WTC11 (cell line): Measurements from ENCODE around the gene ODAD4. TPM values are rescaled to one million over a fixed set of nuclear protein-coding genes. Genes with fewer than 3 reads are reported as not detected.

Experiments
- ATAC-seq: fragments of 200-7000 bp; cut with Tn5 transposase; 2 replicates; pipeline ENCODE4 v1.10.0; 2021; ENCODE audit warnings: mild to moderate bottlenecking, moderate library complexity
- CTCF ChIA-PET: fragments of 300-600 bp; sonication (Branson Sonifier 250); formaldehyde crosslinking; loops from one replicate; lab custom pipeline; 2021; ENCODE audit warnings: antibody characterized with exemption; lab: Charles Lee
- POLR2A ChIA-PET: fragments of 350-600 bp; sonication (Branson Sonifier 250); formaldehyde crosslinking; loops from one replicate; lab custom pipeline; 2021; ENCODE audit warnings: antibody characterized with exemption; lab: Charles Lee
- DNase-seq: peaks from one replicate; pipeline ENCODE4 v3.0.0; 2021; ENCODE audit warnings: low spot score
- H3K27ac Mint-ChIP-seq: 2 replicates; pipeline ENCODE4 v1.8.0; 2021; ENCODE audit warnings: mixed read lengths
- H3K27me3 Mint-ChIP-seq: 2 replicates; pipeline ENCODE4 v1.8.0; 2021; ENCODE audit warnings: low read depth, mild to moderate bottlenecking, moderate library complexity, mixed read lengths
- H3K36me3 Mint-ChIP-seq: 2 replicates; pipeline ENCODE4 v1.8.0; 2021; ENCODE audit warnings: mixed read lengths
- H3K4me1 Mint-ChIP-seq: 2 replicates; pipeline ENCODE4 v1.8.0; 2022; ENCODE audit warnings: mixed read lengths
- H3K4me3 Mint-ChIP-seq: 2 replicates; pipeline ENCODE4 v1.8.0; 2021; ENCODE audit warnings: mild to moderate bottlenecking, moderate library complexity, mixed read lengths
- H3K9me3 Mint-ChIP-seq: 2 replicates; pipeline ENCODE4 v1.8.0; 2021; ENCODE audit warnings: mixed read lengths
- CDX4 ChIP-seq: fragments of 250-450 bp; sonication (Bioruptor Pico); IDR thresholded peaks from 2 replicates; pipeline ENCODE4 v1.9.0; 2021; ENCODE audit warnings: moderate library complexity, mild to moderate bottlenecking, inconsistent platforms, borderline replicate concordance
- ERG ChIP-seq: fragments of 250-450 bp; sonication (Bioruptor Pico); IDR thresholded peaks from 2 replicates; pipeline ENCODE4 v1.8.0; 2021; ENCODE audit warnings: mild to moderate bottlenecking
- ESRRA ChIP-seq: sonication (generic); formaldehyde crosslinking; IDR thresholded peaks from 2 replicates; pipeline ENCODE4 v1.8.1; 2022; ENCODE audit warnings: mild to moderate bottlenecking, missing genetic modification reagents, borderline replicate concordance
- GABPB1 ChIP-seq: sonication (generic); formaldehyde crosslinking; IDR thresholded peaks from 2 replicates; pipeline ENCODE4 v1.8.1; 2023; ENCODE audit warnings: mild to moderate bottlenecking, missing genetic modification reagents
- HMGA2 ChIP-seq: fragments of 250-450 bp; sonication (Bioruptor Pico); IDR thresholded peaks from 2 replicates; pipeline ENCODE4 v1.4.0; 2021; ENCODE audit warnings: mild to moderate bottlenecking, moderate library complexity
- JUN ChIP-seq: sonication (generic); formaldehyde crosslinking; IDR thresholded peaks from 2 replicates; pipeline ENCODE4 v1.8.0; 2023; ENCODE audit warnings: mild to moderate bottlenecking, missing genetic modification reagents
- MYBL2 ChIP-seq: sonication (generic); formaldehyde crosslinking; IDR thresholded peaks from 2 replicates; pipeline ENCODE4 v1.8.1; 2023; ENCODE audit warnings: mild to moderate bottlenecking, moderate library complexity, missing genetic modification reagents
- NFE2L1 ChIP-seq: sonication (generic); formaldehyde crosslinking; IDR thresholded peaks from 2 replicates; pipeline ENCODE4 v1.8.1; 2023; ENCODE audit warnings: missing genetic modification reagents
- RORB ChIP-seq: fragments of 250-450 bp; sonication (Bioruptor Pico); IDR thresholded peaks from 2 replicates; pipeline ENCODE4 v1.9.0; 2021; ENCODE audit warnings: mild to moderate bottlenecking
- SMAD3 ChIP-seq: sonication (generic); formaldehyde crosslinking; IDR thresholded peaks from 2 replicates; pipeline ENCODE4 v1.8.0; 2022; ENCODE audit warnings: missing genetic modification reagents, mild to moderate bottlenecking, borderline replicate concordance
- SP1 ChIP-seq: sonication (generic); formaldehyde crosslinking; conservative IDR thresholded peaks from 2 replicates; pipeline ENCODE4 v1.8.1; 2022; ENCODE audit warnings: missing genetic modification reagents
- TCF7 ChIP-seq: sonication (generic); formaldehyde crosslinking; IDR thresholded peaks from 2 replicates; pipeline ENCODE4 v1.8.0; 2022; ENCODE audit warnings: mild to moderate bottlenecking, low read depth, missing genetic modification reagents, moderate library complexity
- ZNF416 ChIP-seq: fragments of 250-450 bp; sonication (Bioruptor Pico); IDR thresholded peaks from 2 replicates; pipeline ENCODE4 v1.9.0; 2021; ENCODE audit warnings: mild to moderate bottlenecking, inconsistent platforms
- total RNA-seq: library from RNA; stranded (reverse); gene quantifications from 3 replicates; pipeline ENCODE4 v1.2.3, GENCODE V29; 2021
- TF ChIP-seq, protein P1 (sequence below): sonication (generic); formaldehyde crosslinking; IDR thresholded peaks from 2 replicates; pipeline ENCODE4 v1.8.1; 2022; ENCODE audit warnings: low read depth, missing genetic modification reagents, borderline replicate concordance
- TF ChIP-seq, protein P2 (sequence below): sonication (generic); formaldehyde crosslinking; IDR thresholded peaks from 2 replicates; pipeline ENCODE4 v1.8.1; 2023; ENCODE audit warnings: mild to moderate bottlenecking, missing genetic modification reagents
- TF ChIP-seq, protein P3 (sequence below): sonication (generic); formaldehyde crosslinking; IDR thresholded peaks from 2 replicates; pipeline ENCODE4 v1.8.0; 2023; ENCODE audit warnings: missing genetic modification reagents, mild to moderate bottlenecking, borderline replicate concordance
- TF ChIP-seq, protein P4 (sequence below): sonication (generic); formaldehyde crosslinking; IDR thresholded peaks from 2 replicates; pipeline ENCODE4 v1.8.1; 2022; ENCODE audit warnings: mild to moderate bottlenecking, missing genetic modification reagents, moderate library complexity, borderline replicate concordance

ODAD4 gene
- total RNA-seq, 1 experiment from 2014 or later: 1.9 TPM

DNA sequence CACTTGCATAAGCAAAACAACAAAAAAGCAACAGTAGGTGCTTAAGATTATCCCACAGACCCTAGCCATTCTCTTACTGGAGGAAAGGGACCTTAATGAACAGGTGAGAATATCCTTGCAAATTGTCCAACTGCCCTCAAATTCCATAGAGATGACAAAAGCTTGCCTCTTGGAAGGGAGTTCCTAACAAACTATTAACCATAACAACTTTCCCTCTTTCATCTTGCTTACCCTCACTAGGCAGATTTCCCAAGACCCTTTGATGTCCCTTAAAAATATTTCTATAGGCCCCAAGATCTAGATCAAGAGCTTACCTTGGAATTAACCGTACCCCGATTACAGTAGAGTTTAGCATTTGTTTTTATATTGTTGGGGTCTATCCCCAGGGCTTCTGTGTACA, 58.0 kb downstream of the ODAD4 start:
- Mint-ChIP-seq H3K36me3 (peaks cover 89% of the 10 kb centered on the region), H3K27me3 (no peaks in the 10 kb centered on the region), H3K27ac (no peak overlapping the region), H3K4me1 (no peaks in the 10 kb centered on the region)
- CTCF ChIA-PET: interaction anchor here (1.1 kb wide), 1 partner anchor 21 kb away, joined by 3 read pairs; no protein-coding TSS in a partner anchor
- ATAC-seq: no peak
- DNase-seq: no peak
- TF ChIP-seq RORB (CRISPR knock-in tag) (no peak), SMAD3 (CRISPR knock-in tag) (no peak), CDX4 (no peak), MYBL2 (CRISPR knock-in tag) (no peak)
- TF ChIP-seq, all 79 proteins: peak for 0
- no peak overlapping the region for H3K4me3 Mint-ChIP-seq
- H3K9me3 Mint-ChIP-seq: no peaks in the 10 kb centered on the region
- POLR2A ChIA-PET: no interaction called here

DNA sequence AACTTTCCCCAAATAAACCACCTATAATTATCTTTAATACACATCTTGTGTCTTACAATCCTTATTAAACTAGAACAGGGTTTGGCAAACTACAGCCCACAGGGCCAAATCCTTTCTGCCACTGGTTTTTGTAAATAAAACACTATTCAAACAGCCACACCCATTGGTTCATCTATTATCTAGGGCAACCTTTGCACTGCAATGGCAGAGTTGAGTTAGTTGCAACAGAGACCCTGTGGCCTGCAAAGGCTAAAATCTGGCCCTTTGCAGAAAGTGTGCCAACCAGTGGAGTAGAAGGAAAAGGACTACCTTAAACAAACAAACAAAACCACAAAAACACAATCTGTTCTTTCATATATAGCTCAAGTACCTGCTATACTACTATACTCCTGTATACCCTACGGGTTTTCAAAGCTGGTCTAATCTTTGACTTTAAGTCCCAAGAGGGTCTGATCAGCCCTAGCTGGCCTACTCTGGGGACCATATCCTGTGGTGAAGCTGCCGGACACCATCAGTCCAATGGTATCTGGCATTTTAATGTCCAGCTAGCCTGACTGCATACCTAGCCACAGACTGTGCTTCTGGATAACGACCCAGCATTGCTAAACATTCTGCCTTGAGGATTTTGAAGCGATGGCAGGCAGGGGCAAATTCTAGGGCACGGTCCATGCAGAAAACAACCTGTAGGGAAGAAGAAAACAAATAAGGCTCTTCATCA, 59.4 kb downstream of the ODAD4 start:
- TF ChIP-seq SP1 (CRISPR knock-in tag): no peak
- TF ChIP-seq GABPB1 (CRISPR knock-in tag): peak; percentile 66; the same call in 1 of the 2 replicates
- no peak for TF ChIP-seq ZNF416
- H3K36me3 Mint-ChIP-seq: peaks cover 91% of the 10 kb centered on the region
- no peak for DNase-seq
- POLR2A ChIA-PET: no interaction called here
- H3K4me3 Mint-ChIP-seq: no peak overlapping the region
- no peak for ATAC-seq
- no peak overlapping the region for H3K27ac Mint-ChIP-seq
- no peaks in the 10 kb centered on the region for H3K9me3 Mint-ChIP-seq
- H3K27me3 Mint-ChIP-seq: no peaks in the 10 kb centered on the region
- no peaks in the 10 kb centered on the region for H3K4me1 Mint-ChIP-seq
- CTCF ChIA-PET: no interaction called here

DNA sequence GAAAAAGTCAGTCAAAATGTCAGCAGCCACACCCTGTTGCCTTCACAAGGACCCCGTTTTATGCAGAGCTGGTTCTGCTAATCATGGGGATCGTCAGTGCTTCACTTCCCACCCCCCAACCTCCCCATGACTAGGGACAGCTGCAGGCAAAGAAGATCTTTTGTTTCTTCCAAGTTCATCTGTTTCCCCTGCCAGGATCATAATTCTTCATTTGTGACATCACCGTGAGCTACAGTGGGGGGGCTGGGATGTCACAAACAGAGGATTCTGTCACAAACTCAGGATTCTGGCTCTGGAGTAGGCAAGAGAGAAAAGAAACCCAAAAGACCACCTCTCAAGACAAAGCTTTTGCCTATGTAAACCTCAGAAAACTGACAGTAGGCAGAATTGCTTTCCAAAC, 62.2 kb downstream of the ODAD4 start:
- Mint-ChIP-seq H3K4me3 (no peak overlapping the region), H3K27me3 (no peaks in the 10 kb centered on the region), H3K36me3 (peaks cover 91% of the 10 kb centered on the region), H3K4me1 (no peaks in the 10 kb centered on the region), H3K9me3 (no peaks in the 10 kb centered on the region), H3K27ac (no peak overlapping the region)
- no peak for ATAC-seq
- no peak for TF ChIP-seq ERG (CRISPR knock-in tag)
- no peak for TF ChIP-seq ESRRA (CRISPR knock-in tag)
- TF ChIP-seq, protein P1, sequence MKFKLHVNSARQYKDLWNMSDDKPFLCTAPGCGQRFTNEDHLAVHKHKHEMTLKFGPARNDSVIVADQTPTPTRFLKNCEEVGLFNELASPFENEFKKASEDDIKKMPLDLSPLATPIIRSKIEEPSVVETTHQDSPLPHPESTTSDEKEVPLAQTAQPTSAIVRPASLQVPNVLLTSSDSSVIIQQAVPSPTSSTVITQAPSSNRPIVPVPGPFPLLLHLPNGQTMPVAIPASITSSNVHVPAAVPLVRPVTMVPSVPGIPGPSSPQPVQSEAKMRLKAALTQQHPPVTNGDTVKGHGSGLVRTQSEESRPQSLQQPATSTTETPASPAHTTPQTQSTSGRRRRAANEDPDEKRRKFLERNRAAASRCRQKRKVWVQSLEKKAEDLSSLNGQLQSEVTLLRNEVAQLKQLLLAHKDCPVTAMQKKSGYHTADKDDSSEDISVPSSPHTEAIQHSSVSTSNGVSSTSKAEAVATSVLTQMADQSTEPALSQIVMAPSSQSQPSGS: no peak
- TF ChIP-seq HMGA2 (CRISPR knock-in tag): no peak
- TF ChIP-seq, protein P2, sequence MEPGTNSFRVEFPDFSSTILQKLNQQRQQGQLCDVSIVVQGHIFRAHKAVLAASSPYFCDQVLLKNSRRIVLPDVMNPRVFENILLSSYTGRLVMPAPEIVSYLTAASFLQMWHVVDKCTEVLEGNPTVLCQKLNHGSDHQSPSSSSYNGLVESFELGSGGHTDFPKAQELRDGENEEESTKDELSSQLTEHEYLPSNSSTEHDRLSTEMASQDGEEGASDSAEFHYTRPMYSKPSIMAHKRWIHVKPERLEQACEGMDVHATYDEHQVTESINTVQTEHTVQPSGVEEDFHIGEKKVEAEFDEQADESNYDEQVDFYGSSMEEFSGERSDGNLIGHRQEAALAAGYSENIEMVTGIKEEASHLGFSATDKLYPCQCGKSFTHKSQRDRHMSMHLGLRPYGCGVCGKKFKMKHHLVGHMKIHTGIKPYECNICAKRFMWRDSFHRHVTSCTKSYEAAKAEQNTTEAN: no peak
- no peak for DNase-seq
- CTCF ChIA-PET: interaction anchor here (0.9 kb wide), 1 partner anchor 62 kb away, joined by 3 read pairs; the partner anchor contains the start of gene ODAD4
- POLR2A ChIA-PET: no interaction called here

DNA sequence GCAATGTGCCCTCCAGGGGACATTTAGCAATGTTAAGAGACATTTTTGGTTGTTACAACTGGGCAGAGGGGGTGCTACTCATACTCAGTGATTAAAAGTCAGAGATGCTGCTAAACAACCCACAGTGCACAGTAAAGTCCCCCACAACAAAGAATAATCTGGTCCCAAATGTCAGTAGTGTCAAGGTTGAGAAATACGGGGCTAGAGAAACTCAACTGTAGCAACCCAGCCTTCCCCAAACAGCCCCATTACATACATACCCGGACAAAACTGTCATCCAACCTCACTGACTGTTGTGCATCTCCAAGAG, 66.4 kb downstream of the ODAD4 start:
- peaks cover 86% of the 10 kb centered on the region for H3K36me3 Mint-ChIP-seq
- no peaks in the 10 kb centered on the region for H3K4me1 Mint-ChIP-seq
- no peak for DNase-seq
- no peaks in the 10 kb centered on the region for H3K9me3 Mint-ChIP-seq
- POLR2A ChIA-PET: no interaction called here
- no peak for ATAC-seq
- CTCF ChIA-PET: interaction anchor here (1.3 kb wide), 1 partner anchor 23 kb away, joined by 4 read pairs; the partner anchor contains the start of gene NKIRAS2
- H3K4me3 Mint-ChIP-seq: no peak overlapping the region
- H3K27ac Mint-ChIP-seq: no peak overlapping the region
- no peaks in the 10 kb centered on the region; the same call in 1 of the 2 replicates for H3K27me3 Mint-ChIP-seq
- TF ChIP-seq JUN (CRISPR knock-in tag) (no peak), SMAD3 (CRISPR knock-in tag) (no peak), NFE2L1 (CRISPR knock-in tag) (no peak), CDX4 (no peak), TCF7 (no peak)
- TF ChIP-seq, protein P3, sequence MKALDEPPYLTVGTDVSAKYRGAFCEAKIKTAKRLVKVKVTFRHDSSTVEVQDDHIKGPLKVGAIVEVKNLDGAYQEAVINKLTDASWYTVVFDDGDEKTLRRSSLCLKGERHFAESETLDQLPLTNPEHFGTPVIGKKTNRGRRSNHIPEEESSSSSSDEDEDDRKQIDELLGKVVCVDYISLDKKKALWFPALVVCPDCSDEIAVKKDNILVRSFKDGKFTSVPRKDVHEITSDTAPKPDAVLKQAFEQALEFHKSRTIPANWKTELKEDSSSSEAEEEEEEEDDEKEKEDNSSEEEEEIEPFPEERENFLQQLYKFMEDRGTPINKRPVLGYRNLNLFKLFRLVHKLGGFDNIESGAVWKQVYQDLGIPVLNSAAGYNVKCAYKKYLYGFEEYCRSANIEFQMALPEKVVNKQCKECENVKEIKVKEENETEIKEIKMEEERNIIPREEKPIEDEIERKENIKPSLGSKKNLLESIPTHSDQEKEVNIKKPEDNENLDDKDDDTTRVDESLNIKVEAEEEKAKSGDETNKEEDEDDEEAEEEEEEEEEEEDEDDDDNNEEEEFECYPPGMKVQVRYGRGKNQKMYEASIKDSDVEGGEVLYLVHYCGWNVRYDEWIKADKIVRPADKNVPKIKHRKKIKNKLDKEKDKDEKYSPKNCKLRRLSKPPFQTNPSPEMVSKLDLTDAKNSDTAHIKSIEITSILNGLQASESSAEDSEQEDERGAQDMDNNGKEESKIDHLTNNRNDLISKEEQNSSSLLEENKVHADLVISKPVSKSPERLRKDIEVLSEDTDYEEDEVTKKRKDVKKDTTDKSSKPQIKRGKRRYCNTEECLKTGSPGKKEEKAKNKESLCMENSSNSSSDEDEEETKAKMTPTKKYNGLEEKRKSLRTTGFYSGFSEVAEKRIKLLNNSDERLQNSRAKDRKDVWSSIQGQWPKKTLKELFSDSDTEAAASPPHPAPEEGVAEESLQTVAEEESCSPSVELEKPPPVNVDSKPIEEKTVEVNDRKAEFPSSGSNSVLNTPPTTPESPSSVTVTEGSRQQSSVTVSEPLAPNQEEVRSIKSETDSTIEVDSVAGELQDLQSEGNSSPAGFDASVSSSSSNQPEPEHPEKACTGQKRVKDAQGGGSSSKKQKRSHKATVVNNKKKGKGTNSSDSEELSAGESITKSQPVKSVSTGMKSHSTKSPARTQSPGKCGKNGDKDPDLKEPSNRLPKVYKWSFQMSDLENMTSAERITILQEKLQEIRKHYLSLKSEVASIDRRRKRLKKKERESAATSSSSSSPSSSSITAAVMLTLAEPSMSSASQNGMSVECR (CRISPR knock-in tag): no peak
- TF ChIP-seq, protein P4, sequence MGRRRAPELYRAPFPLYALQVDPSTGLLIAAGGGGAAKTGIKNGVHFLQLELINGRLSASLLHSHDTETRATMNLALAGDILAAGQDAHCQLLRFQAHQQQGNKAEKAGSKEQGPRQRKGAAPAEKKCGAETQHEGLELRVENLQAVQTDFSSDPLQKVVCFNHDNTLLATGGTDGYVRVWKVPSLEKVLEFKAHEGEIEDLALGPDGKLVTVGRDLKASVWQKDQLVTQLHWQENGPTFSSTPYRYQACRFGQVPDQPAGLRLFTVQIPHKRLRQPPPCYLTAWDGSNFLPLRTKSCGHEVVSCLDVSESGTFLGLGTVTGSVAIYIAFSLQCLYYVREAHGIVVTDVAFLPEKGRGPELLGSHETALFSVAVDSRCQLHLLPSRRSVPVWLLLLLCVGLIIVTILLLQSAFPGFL (CRISPR knock-in tag): no peak
